Fibroblast of upper back skin (primary cell): ENCODE data around the gene NUDT14.

Source experiments
- DNase-seq: peaks from one replicate; pipeline ENCODE4 v3.0.0-alpha.2; 2013

NUDT14 gene

GRCh38 chr14:105126126-105126980 lies 54.8 kb downstream of the NUDT14 start:
- no peak for DNase-seq

GRCh38 chr14:105124823-105125222 lies 56.3 kb downstream of the NUDT14 start:
- DNase-seq, result no peak

- DNase-seq, result no peak
These were observed 56.9 kb downstream of the NUDT14 start for GRCh38 chr14:105123981-105124765.

- no peak for DNase-seq
These were observed 57.9 kb downstream of the NUDT14 start for GRCh38 chr14:105123064-105123665.
